GM12874 (cell line): ENCODE data around the gene ZNF653.

Source experiments
- TF ChIP-seq, protein P1 (sequence below): IDR thresholded peaks from 2 replicates; pipeline ENCODE4 v1.5.1; 2011; ENCODE audit warnings: low read depth, mild to moderate bottlenecking, control low read depth, low read length, moderate library complexity; ENCODE audit not compliant: insufficient read depth

Gene ZNF653

DNA sequence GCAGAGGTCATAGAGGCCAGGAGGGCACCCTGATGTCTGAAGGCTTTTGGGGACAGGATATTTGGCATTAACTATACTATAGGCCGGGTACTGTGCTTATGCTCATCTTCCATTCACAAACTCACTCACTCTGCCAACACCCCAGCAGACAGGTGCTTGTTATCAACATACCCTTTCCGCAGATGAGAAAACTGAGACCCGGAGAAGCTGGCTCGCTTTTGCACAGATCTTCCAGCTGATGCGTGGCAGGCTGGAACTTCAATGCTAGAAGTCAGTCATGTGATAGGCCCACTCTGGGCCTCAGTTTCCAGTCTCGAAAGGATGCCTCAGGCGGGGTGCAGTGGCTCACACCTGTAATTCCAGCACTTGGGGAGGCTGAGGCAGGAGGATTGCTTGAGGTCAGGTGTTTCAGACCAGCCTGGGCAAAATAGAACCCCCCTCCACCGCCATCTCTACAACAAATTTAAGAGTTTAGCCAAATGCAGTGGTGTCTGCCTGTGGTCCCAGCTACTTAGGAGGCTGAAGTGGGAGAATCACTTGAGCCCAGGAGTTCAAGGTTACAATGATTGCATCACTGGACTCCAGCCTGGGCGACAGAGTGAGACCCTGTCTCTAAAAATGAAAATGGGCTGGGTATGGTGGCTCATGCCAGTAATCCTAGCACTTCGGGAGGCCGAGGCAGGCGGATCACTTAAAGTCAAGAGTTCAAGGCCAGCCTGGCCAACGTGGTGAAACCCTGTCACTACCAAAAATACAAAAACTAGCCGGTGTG, 42.5 kb upstream of the ZNF653 start:
- TF ChIP-seq, protein P1, sequence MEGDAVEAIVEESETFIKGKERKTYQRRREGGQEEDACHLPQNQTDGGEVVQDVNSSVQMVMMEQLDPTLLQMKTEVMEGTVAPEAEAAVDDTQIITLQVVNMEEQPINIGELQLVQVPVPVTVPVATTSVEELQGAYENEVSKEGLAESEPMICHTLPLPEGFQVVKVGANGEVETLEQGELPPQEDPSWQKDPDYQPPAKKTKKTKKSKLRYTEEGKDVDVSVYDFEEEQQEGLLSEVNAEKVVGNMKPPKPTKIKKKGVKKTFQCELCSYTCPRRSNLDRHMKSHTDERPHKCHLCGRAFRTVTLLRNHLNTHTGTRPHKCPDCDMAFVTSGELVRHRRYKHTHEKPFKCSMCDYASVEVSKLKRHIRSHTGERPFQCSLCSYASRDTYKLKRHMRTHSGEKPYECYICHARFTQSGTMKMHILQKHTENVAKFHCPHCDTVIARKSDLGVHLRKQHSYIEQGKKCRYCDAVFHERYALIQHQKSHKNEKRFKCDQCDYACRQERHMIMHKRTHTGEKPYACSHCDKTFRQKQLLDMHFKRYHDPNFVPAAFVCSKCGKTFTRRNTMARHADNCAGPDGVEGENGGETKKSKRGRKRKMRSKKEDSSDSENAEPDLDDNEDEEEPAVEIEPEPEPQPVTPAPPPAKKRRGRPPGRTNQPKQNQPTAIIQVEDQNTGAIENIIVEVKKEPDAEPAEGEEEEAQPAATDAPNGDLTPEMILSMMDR: no peak

GRCh38 chr19:11541238-11541637, 35.6 kb upstream of the ZNF653 start:
- TF ChIP-seq, protein P1: no peak

DNA sequence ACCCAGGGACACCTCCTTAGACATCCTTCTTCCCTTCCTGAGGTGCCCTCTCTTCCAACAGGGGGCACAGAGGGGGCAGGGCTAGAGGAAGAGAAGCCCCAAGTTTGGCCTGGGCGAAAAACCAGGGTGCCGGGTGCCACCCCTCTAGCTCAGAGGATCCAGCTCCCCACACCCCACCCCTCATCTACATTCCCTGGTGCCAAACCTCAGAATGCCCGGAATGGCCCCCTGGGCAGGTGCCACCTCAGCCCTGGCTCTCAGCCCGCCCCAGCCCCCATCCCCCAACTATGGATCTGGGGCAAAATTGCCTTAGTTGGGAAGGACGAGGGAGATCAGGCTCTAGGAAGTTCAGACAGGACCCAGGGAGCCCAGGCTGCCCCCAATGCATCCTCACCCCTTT, 35.0 kb upstream of the ZNF653 start:
- TF ChIP-seq, protein P1: no peak

GRCh38 chr19:11539495-11540365, 34.1 kb upstream of the ZNF653 start:
- TF ChIP-seq, protein P1: no peak

GRCh38 chr19:11538232-11539036, 32.8 kb upstream of the ZNF653 start, which contains the start of gene CNN1:
Gene CNN1 (plus strand): TSS chr19:11538851. CDS start chr19:11538928, 77 bp downstream.
- TF ChIP-seq, protein P1: no peak

GRCh38 chr19:11535792-11536595, 30.4 kb upstream of the ZNF653 start:
- TF ChIP-seq, protein P1: peak; percentile 95
